Breast epithelium (tissue), 3 donors: ENCODE measurements around the gene TTC39A.

Source experiments
- POLR2A ChIP-seq: fragments of 450-650 bp; IDR thresholded peaks from one replicate; pipeline ENCODE4 v1.6.1; 2016; ENCODE audit warnings: antibody characterized with exemption, mild to moderate bottlenecking, moderate library complexity
- POLR2AphosphoS5 ChIP-seq, 3 donors: sonication (generic); formaldehyde crosslinking; IDR thresholded peaks; one replicate each; pipeline ENCODE4 v1.6.1; 2017; ENCODE audit warnings: antibody characterized with exemption in 3 of 3
- TF ChIP-seq, protein P1 (sequence below), 3 donors: fragments of 450-650 bp; IDR thresholded peaks; one replicate each; pipeline ENCODE4 v1.5.1; 2016 to 2017; ENCODE audit warnings: antibody characterized with exemption in 3 of 3, mild to moderate bottlenecking in 3 of 3, moderate library complexity in 3 of 3

- TF ChIP-seq, protein P1, sequence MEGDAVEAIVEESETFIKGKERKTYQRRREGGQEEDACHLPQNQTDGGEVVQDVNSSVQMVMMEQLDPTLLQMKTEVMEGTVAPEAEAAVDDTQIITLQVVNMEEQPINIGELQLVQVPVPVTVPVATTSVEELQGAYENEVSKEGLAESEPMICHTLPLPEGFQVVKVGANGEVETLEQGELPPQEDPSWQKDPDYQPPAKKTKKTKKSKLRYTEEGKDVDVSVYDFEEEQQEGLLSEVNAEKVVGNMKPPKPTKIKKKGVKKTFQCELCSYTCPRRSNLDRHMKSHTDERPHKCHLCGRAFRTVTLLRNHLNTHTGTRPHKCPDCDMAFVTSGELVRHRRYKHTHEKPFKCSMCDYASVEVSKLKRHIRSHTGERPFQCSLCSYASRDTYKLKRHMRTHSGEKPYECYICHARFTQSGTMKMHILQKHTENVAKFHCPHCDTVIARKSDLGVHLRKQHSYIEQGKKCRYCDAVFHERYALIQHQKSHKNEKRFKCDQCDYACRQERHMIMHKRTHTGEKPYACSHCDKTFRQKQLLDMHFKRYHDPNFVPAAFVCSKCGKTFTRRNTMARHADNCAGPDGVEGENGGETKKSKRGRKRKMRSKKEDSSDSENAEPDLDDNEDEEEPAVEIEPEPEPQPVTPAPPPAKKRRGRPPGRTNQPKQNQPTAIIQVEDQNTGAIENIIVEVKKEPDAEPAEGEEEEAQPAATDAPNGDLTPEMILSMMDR (IDR thresholded peaks at IDR 0.05) = no peak
- TF ChIP-seq POLR2A (no peak), POLR2AphosphoS5 (IDR thresholded peaks at IDR 0.05) (no peak)
Measured at GRCh38 chr1:51314974-51315373, 15.4 kb downstream of the TTC39A start.
